Osteoblast (primary cell): ENCODE measurements around the gene POC1B. TPM values are rescaled to one million over a fixed set of nuclear protein-coding genes. Genes with fewer than 3 reads are reported as not detected.

ENCODE experiments used
- DNase-seq: peaks from one replicate; pipeline ENCODE4 v3.0.0; 2011; ENCODE audit warnings: low spot score, mixed read lengths; ENCODE audit not compliant: insufficient read length; ENCODE audit errors: missing footprints
- H2AFZ ChIP-seq: 2 replicates; pipeline ENCODE4 v1.6.0; 2011; ENCODE audit warnings: mild to moderate bottlenecking, low read length
- H3K27ac ChIP-seq: 2 replicates; pipeline ENCODE4 v1.5.1; 2011; ENCODE audit warnings: mild to moderate bottlenecking, low read depth, low read length, moderate library complexity
- H3K27me3 ChIP-seq: 2 replicates; pipeline ENCODE4 v1.6.0; 2012; ENCODE audit warnings: mild to moderate bottlenecking, control low read depth, inconsistent platforms, low read length, moderate library complexity; ENCODE audit not compliant: insufficient read depth
- H3K36me3 ChIP-seq: 2 replicates; pipeline ENCODE4 v1.5.1; 2011; ENCODE audit warnings: mild to moderate bottlenecking, low read length, control low read depth, moderate library complexity; ENCODE audit not compliant: insufficient read depth
- H3K4me1 ChIP-seq: 2 replicates; pipeline ENCODE4 v1.5.1; 2011; ENCODE audit warnings: mild to moderate bottlenecking, low read length, control low read depth, moderate library complexity; ENCODE audit not compliant: insufficient read depth
- H3K4me2 ChIP-seq: 2 replicates; pipeline ENCODE4 v1.6.0; 2011; ENCODE audit warnings: mild to moderate bottlenecking, low read length; ENCODE audit not compliant: insufficient read depth
- H3K4me3 ChIP-seq: fragments of 200-600 bp; sonication (generic); 3 replicates; pipeline ENCODE4 v1.5.1; 2012; ENCODE audit warnings: mild to moderate bottlenecking, low read length, inconsistent platforms; ENCODE audit not compliant: insufficient read depth
- H3K79me2 ChIP-seq: 2 replicates; pipeline ENCODE4 v1.6.0; 2012; ENCODE audit warnings: mild to moderate bottlenecking, low read length, control low read depth, inconsistent platforms; ENCODE audit not compliant: insufficient read depth
- H3K9me3 ChIP-seq: 2 replicates; pipeline ENCODE4 v1.5.1; 2011; ENCODE audit warnings: low read depth, low read length, control low read depth
- H4K20me1 ChIP-seq: 2 replicates; pipeline ENCODE4 v1.6.0; 2012; ENCODE audit warnings: mild to moderate bottlenecking, low read length, control low read depth; ENCODE audit not compliant: insufficient read depth
- CTCF ChIP-seq: IDR thresholded peaks from 2 replicates; pipeline ENCODE4 v1.5.1; 2011; ENCODE audit warnings: mild to moderate bottlenecking, low read depth, low read length, moderate library complexity; ENCODE audit errors: extremely low read depth
- total RNA-seq: library from RNA; depleted of rRNA; stranded (reverse); fragments of >200 nt; gene quantifications from 2 replicates; pipeline ENCODE4 v1.2.3, GENCODE V29; 2012

Gene POC1B
- total RNA-seq, 1 donor, result 10.9 TPM

DNA sequence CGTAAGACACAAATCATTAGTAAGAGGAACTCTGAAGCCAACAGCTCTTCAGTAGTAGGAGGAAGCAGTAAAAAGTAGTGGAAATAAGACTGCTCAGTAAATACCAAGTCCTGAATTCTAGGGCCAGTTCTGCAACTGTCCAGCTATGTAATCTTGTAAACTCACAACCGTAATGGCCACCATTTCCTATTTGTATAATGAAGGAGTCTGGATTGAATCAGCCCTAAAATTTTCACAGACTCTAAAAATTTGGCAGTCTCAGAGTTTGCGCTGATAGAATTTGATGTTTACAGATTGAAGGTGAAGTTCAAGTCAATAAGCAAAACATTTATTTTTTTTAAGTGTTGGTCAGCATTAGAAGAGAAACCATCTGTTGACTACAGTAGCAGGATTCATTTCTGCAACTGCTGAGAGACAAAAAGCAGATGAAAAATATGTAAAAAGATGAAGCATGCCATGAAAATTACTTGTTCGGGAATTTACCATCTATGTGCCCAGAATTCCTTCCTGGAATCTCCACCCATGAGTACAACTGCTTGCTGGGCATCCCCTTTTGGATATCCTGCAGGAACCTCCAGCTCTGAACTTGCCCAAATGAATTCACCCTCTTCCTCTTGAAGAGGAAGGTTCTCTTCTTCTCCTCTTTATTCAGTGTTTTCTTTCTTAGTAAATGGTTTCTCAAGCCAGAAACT is 48.8 kb downstream of the POC1B start:
- DNase-seq, result no peak
- no peaks in the 10 kb centered on the region for H4K20me1 ChIP-seq
- no peaks in the 10 kb centered on the region for H3K79me2 ChIP-seq
- no peak overlapping the region for H3K4me2 ChIP-seq
- no peaks in the 10 kb centered on the region for H3K27me3 ChIP-seq
- H3K9me3 ChIP-seq, result no peaks in the 10 kb centered on the region
- H3K27ac ChIP-seq, result no peak overlapping the region
- no peak for TF ChIP-seq CTCF
- H3K4me3 ChIP-seq, result no peak overlapping the region
- H2AFZ ChIP-seq, result no peak overlapping the region
- H3K36me3 ChIP-seq, result no peaks in the 10 kb centered on the region
- peaks cover 10% of the 10 kb centered on the region for H3K4me1 ChIP-seq

DNA sequence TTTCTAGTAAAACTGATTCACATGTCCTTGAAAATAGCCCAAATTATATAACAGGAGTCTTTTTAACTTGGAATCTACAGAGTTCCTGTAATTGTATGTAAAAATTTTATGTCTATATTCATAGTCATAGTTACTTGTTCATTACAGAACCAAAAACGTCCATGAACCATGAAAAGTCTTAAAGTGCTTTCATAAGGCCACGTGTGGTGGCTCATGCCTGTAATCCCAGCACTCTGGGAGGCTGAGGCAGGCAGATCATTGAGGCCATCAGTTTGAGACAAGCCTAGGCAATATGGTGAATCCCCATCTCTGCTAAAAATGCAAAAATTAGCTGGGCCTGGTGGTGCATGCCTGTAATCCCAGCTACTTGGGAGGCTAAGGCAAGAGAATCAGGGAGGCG is 49.6 kb downstream of the POC1B start:
- H4K20me1 ChIP-seq, result no peaks in the 10 kb centered on the region
- no peak for TF ChIP-seq CTCF
- H3K9me3 ChIP-seq, result no peaks in the 10 kb centered on the region
- DNase-seq, result no peak
- H2AFZ ChIP-seq, result no peak overlapping the region
- H3K4me1 ChIP-seq, result peaks cover 11% of the 10 kb centered on the region
- H3K27ac ChIP-seq, result no peak overlapping the region
- H3K36me3 ChIP-seq, result no peaks in the 10 kb centered on the region
- no peaks in the 10 kb centered on the region for H3K27me3 ChIP-seq
- H3K4me3 ChIP-seq, result no peak overlapping the region
- H3K79me2 ChIP-seq, result no peaks in the 10 kb centered on the region
- no peak overlapping the region for H3K4me2 ChIP-seq

DNA sequence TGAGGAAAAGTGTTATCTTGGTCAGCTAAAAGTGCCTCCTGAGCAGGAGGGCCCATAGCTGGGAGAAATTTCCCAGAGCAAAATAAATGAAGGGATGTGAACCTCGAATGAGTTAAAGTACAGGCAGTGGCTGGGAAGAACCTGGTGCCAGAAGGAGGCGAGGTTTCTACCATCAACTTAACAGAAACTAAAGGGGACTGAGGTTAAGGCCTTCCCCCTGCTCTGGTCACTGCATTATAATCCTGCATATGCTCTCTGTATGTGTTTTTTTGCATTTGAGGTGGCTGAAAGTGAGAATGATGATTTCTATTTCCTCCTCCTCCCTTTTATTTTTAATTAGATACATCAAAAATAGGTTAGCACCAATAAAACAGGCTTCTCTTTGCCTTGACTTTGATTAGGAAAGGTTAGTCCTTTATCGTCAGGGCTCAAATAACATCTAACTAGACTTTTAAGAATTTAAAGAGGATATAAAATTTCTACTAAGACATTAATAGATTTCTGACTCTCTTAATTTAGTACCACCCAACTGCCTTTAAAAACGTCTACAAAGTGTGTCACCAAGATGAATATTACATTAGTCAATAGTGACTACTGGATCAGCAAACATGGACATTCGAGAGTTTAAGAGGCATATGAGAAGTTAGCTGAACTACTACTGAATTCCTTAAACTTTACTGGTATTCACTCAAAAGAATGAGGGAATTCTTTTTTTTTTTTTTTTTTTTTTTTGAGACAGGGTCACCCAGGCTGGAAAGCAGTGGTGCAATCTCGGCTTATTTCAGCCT is 50.5 kb downstream of the POC1B start:
- Histone ChIP-seq H3K79me2 (no peaks in the 10 kb centered on the region), H4K20me1 (no peaks in the 10 kb centered on the region), H3K27ac (no peak overlapping the region), H3K4me2 (no peak overlapping the region), H3K36me3 (no peaks in the 10 kb centered on the region), H3K4me1 (peaks cover 11% of the 10 kb centered on the region), H3K27me3 (no peaks in the 10 kb centered on the region), H3K4me3 (no peak overlapping the region), H2AFZ (no peak overlapping the region), H3K9me3 (no peaks in the 10 kb centered on the region)
- DNase-seq, result no peak
- TF ChIP-seq CTCF, result no peak

DNA sequence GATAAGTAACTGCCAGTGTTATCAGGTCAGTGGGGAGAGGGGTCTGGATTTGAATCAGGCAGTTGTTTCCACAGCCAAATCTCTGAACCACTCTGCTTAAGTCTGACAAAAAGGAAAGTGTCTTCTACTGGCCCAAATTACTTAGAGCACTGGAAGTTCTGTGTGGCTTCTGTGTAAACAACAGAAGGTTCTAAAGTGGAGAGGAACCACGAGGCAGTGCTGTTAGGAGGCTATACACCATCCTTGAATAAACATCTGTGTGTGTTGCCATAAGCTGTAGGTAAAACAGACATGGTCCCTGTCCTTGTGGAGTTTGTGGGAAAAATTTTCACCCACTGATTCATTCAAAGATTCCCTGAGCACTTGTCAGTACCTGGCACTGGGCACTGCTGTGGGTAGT is 51.2 kb downstream of the POC1B start:
- Histone ChIP-seq H3K4me2 (no peak overlapping the region), H3K79me2 (no peaks in the 10 kb centered on the region), H3K4me1 (peaks cover 11% of the 10 kb centered on the region), H4K20me1 (no peaks in the 10 kb centered on the region), H3K27me3 (no peaks in the 10 kb centered on the region), H3K4me3 (no peak overlapping the region), H3K9me3 (no peaks in the 10 kb centered on the region), H3K27ac (no peak overlapping the region), H3K36me3 (no peaks in the 10 kb centered on the region), H2AFZ (no peak overlapping the region)
- DNase-seq, result no peak
- no peak for TF ChIP-seq CTCF
